OCI-LY7 (cell line): Measurements from ENCODE around the gene WLS.

Experiments used
- CTCF ChIP-seq: fragments of 200-600 bp; sonication (generic); conservative IDR thresholded peaks from 2 replicates; pipeline ENCODE4 v1.5.1; 2014; ENCODE audit warnings: mild to moderate bottlenecking, antibody characterized with exemption, low read length, moderate library complexity, mixed read lengths
- EZH2phosphoT487 ChIP-seq: fragments of 200-600 bp; sonication (generic); IDR thresholded peaks from 2 replicates; pipeline ENCODE4 v1.6.1; 2018; ENCODE audit warnings: low read depth, borderline replicate concordance, mild to moderate bottlenecking, mixed run types, antibody characterized with exemption, low read length, moderate library complexity, mixed read lengths

- TF ChIP-seq CTCF (no peak), EZH2phosphoT487 (no peak)
Measured at GRCh38 chr1:68233202-68233601, 879 bp upstream of the WLS start.
